IMR-90 (cell line): ENCODE results near the gene FOXO4. TPM values are rescaled to one million over a fixed set of nuclear protein-coding genes. Genes with fewer than 3 reads are reported as not detected.

Experiments used
- ATAC-seq: fragments of 200-7000 bp; cut with Tn5 transposase; 2 replicates; pipeline ENCODE4 v1.9.1; 2020; ENCODE audit warnings: low read depth, mild to moderate bottlenecking, moderate library complexity
- BruUV-seq: library from RNA; stranded (reverse); fragments of 400-500 nt; replicated peaks from 2 replicates; lab custom pipeline; 2021; lab: Mats Ljungman, UMichigan
- CTCF ChIA-PET: fragments of 300-600 bp; formaldehyde crosslinking; extraction: SDS; loops from one replicate; lab custom pipeline; 2021; ENCODE audit warnings: antibody characterized with exemption; lab: Yijun Ruan, JAX
- POLR2A ChIA-PET: fragments of 300-600 bp; sonication (Branson Sonifier 250); formaldehyde crosslinking; loops from one replicate; lab custom pipeline; 2022; ENCODE audit warnings: antibody characterized with exemption; ENCODE audit not compliant: unreplicated experiment; lab: Charles Lee
- DNase-seq: peaks from one replicate; pipeline ENCODE4 v3.0.0; 2013
- H2AFZ ChIP-seq: replicated peaks from 2 replicates; pipeline ENCODE3; 2013; ENCODE audit warnings: low read length, mild to moderate bottlenecking; ENCODE audit not compliant: poor library complexity
- H2AK5ac ChIP-seq: 2 replicates; pipeline ENCODE4 v1.6.1; 2013; ENCODE audit warnings: low read depth, low read length, inconsistent platforms
- H2AK9ac ChIP-seq: replicated peaks from 2 replicates; pipeline ENCODE3; 2013; ENCODE audit warnings: mild to moderate bottlenecking, low read depth, low read length, moderate library complexity; ENCODE audit not compliant: poor library complexity
- H2BK120ac ChIP-seq: 2 replicates; pipeline ENCODE4 v1.6.1; 2013; ENCODE audit warnings: low read depth, low read length, inconsistent platforms
- H2BK15ac ChIP-seq: 3 replicates; pipeline ENCODE4 v1.6.1; 2013; ENCODE audit warnings: low read depth, low read length, inconsistent platforms
- H2BK20ac ChIP-seq: 2 replicates; pipeline ENCODE4 v1.6.1; 2013; ENCODE audit warnings: low read depth, mild to moderate bottlenecking, inconsistent platforms, low read length, moderate library complexity
- H2BK5ac ChIP-seq: 2 replicates; pipeline ENCODE4 v1.6.1; 2013; ENCODE audit warnings: mild to moderate bottlenecking, low read depth, low read length, inconsistent platforms; ENCODE audit not compliant: poor library complexity, severe bottlenecking
- H3K14ac ChIP-seq: replicated peaks from 2 replicates; pipeline ENCODE4 v1.6.1; 2013; ENCODE audit warnings: low read depth, low read length, inconsistent platforms
- H3K18ac ChIP-seq: 2 replicates; pipeline ENCODE4 v1.6.1; 2013; ENCODE audit warnings: low read depth, low read length, control low read depth
- H3K23ac ChIP-seq: 2 replicates; pipeline ENCODE4 v1.6.1; 2013; ENCODE audit warnings: low read depth, low read length, inconsistent platforms
- H3K27ac ChIP-seq: 2 replicates; pipeline ENCODE4 v1.5.1; 2013; ENCODE audit warnings: mild to moderate bottlenecking, control low read depth, low read length; ENCODE audit not compliant: insufficient read depth
- H3K27me3 ChIP-seq: 2 replicates; pipeline ENCODE4 v1.6.1; 2013; ENCODE audit warnings: low read length; ENCODE audit not compliant: control insufficient read depth, insufficient read depth
- H3K36me3 ChIP-seq: 2 replicates; pipeline ENCODE4 v1.6.1; 2013; ENCODE audit warnings: low read length, mixed read lengths; ENCODE audit not compliant: control insufficient read depth, insufficient read depth
- H3K4ac ChIP-seq: 2 replicates; pipeline ENCODE4 v1.6.1; 2013; ENCODE audit warnings: low read depth, low read length, inconsistent platforms
- H3K4me1 ChIP-seq: 2 replicates; pipeline ENCODE4 v1.6.1; 2013; ENCODE audit warnings: low read length, mixed read lengths; ENCODE audit not compliant: control insufficient read depth, insufficient read depth
- H3K4me2 ChIP-seq: 2 replicates; pipeline ENCODE4 v1.6.1; 2013; ENCODE audit warnings: low read depth, mild to moderate bottlenecking, control low read depth, low read length, moderate library complexity
- H3K4me3 ChIP-seq: 2 replicates; pipeline ENCODE4 v1.5.1; 2013; ENCODE audit warnings: low read depth, mild to moderate bottlenecking, control low read depth, low read length, moderate library complexity; ENCODE audit not compliant: insufficient read depth
- H3K56ac ChIP-seq: 2 replicates; pipeline ENCODE4 v1.6.1; 2013; ENCODE audit warnings: low read length, inconsistent platforms; ENCODE audit not compliant: insufficient read depth; ENCODE audit errors: extremely low read depth
- H3K79me1 ChIP-seq, 2 experiments: 2 replicates each; pipeline ENCODE4 v1.6.1; 2013; ENCODE audit warnings: low read length in 2 of 2, inconsistent platforms in 1 of 2, low read depth in 1 of 2
- H3K9ac ChIP-seq: 2 replicates; pipeline ENCODE4 v1.6.1; 2013; ENCODE audit warnings: low read depth, low read length, control low read depth
- H3K9me1 ChIP-seq: 2 replicates; pipeline ENCODE4 v1.6.1; 2013; ENCODE audit warnings: low read length, inconsistent platforms; ENCODE audit not compliant: insufficient read depth
- H3K9me3 ChIP-seq: 2 replicates; pipeline ENCODE4 v1.6.1; 2013; ENCODE audit warnings: low read length; ENCODE audit not compliant: control insufficient read depth, insufficient read depth
- H4K20me1 ChIP-seq: 2 replicates; pipeline ENCODE4 v1.6.1; 2013; ENCODE audit warnings: low read length, inconsistent platforms; ENCODE audit not compliant: insufficient read depth
- H4K5ac ChIP-seq: 2 replicates; pipeline ENCODE4 v1.6.1; 2013; ENCODE audit warnings: mild to moderate bottlenecking, low read depth, low read length, control low read depth
- H4K8ac ChIP-seq, 2 experiments: 2 replicates each; pipeline ENCODE4 v1.6.1; 2013; ENCODE audit warnings: low read depth in 2 of 2, low read length in 2 of 2, control low read depth in 1 of 2, inconsistent platforms in 1 of 2
- H4K91ac ChIP-seq: 2 replicates; pipeline ENCODE4 v1.6.1; 2013; ENCODE audit warnings: low read depth, low read length, inconsistent platforms; ENCODE audit not compliant: insufficient read depth
- BHLHE40 ChIP-seq: fragments of 150-350 bp; IDR thresholded peaks from 2 replicates; pipeline ENCODE4 v1.6.1; 2016; ENCODE audit warnings: mild to moderate bottlenecking, low read depth, low read length
- CEBPB ChIP-seq: IDR thresholded peaks from 2 replicates; pipeline ENCODE4 v1.6.1; 2012; ENCODE audit warnings: low read depth, low read length, improper control_type of control experiment
- CHD1 ChIP-seq: IDR thresholded peaks from 2 replicates; pipeline ENCODE4 v1.6.1; 2012; ENCODE audit warnings: low read depth, low read length, improper control_type of control experiment
- FOS ChIP-seq: fragments of 150-350 bp; IDR thresholded peaks from 2 replicates; pipeline ENCODE4 v1.6.1; 2016; ENCODE audit warnings: low read depth, low read length
- MAFK ChIP-seq: IDR thresholded peaks from 2 replicates; pipeline ENCODE4 v1.6.1; 2012; ENCODE audit warnings: low read depth, low read length, improper control_type of control experiment
- MAZ ChIP-seq: IDR thresholded peaks from 2 replicates; pipeline ENCODE4 v1.6.1; 2012; ENCODE audit warnings: low read depth, mild to moderate bottlenecking, low read length, improper control_type of control experiment, moderate library complexity, borderline replicate concordance
- MXI1 ChIP-seq: IDR thresholded peaks from 2 replicates; pipeline ENCODE4 v1.6.1; 2012; ENCODE audit warnings: low read depth, mild to moderate bottlenecking, low read length, moderate library complexity, borderline replicate concordance
- RAD21 ChIP-seq: IDR thresholded peaks from 2 replicates; pipeline ENCODE4 v1.6.1; 2012; ENCODE audit warnings: low read length, improper control_type of control experiment
- RCOR1 ChIP-seq: IDR thresholded peaks from 2 replicates; pipeline ENCODE4 v1.6.1; 2012; ENCODE audit warnings: mild to moderate bottlenecking, low read length, improper control_type of control experiment; ENCODE audit not compliant: insufficient replicate concordance
- RFX5 ChIP-seq: IDR thresholded peaks from 2 replicates; pipeline ENCODE4 v1.8.0; 2012; ENCODE audit warnings: low read depth, mild to moderate bottlenecking, low read length, moderate library complexity
- SMC3 ChIP-seq: fragments of 150-350 bp; IDR thresholded peaks from 2 replicates; pipeline ENCODE4 v1.6.1; 2016; ENCODE audit warnings: low read depth, mild to moderate bottlenecking, antibody characterized with exemption, low read length, moderate library complexity
- WGBS, 2 experiments: methylation state at CpG; one replicate each; pipeline versions ENCODE4 v1.1.5 to v1.1.7; 2013; ENCODE audit warnings: missing lambda C conversion rate in 2 of 2; ENCODE audit not compliant: insufficient read length in 1 of 2; ENCODE audit errors: extremely low coverage in 2 of 2; 5-methylcytosine and 5-hydroxymethylcytosine counted together
- dilution Hi-C: fragments of 300-500 bp; cut with HindIII; formaldehyde crosslinking; loops from one replicate; pipeline ENCODE4 v1.14.3; 2018; ENCODE audit warnings: low sequenced_read_pairs; ENCODE audit not compliant: unreplicated experiment
- in situ Hi-C: fragments of 300-500 bp; cut with MboI; formaldehyde crosslinking; loops from 3 replicates; pipeline ENCODE4 v1.14.3; 2019; ENCODE audit warnings: low sequenced_read_pairs, inconsistent platforms, mixed read lengths
- intact Hi-C: fragments of 100-400 bp; cut with micrococcal nuclease; formaldehyde crosslinking; loops from 2 replicates; pipeline ENCODE4 v1.10.0; 2022
- polyA plus RNA-seq, 3 experiments: library from polyadenylated mRNA; depleted of rRNA; stranded (reverse); fragments of >200 nt; gene quantifications; 2 replicates each; pipeline ENCODE4 v1.2.3, GENCODE V29; 2012; ENCODE audit warnings: low replicate concordance in 1 of 3
- total RNA-seq: library from RNA; depleted of rRNA; stranded (reverse); fragments of >200 nt; gene quantifications from 2 replicates; pipeline ENCODE4 v1.2.3, GENCODE V29; 2012
- TF ChIP-seq, protein P1 (sequence below): fragments of 150-350 bp; IDR thresholded peaks from 2 replicates; pipeline ENCODE4 v1.6.1; 2016; ENCODE audit warnings: low read depth, mild to moderate bottlenecking, low read length, moderate library complexity, borderline replicate concordance
- TF ChIP-seq, protein P2 (sequence below): conservative IDR thresholded peaks from 2 replicates; pipeline ENCODE4 v1.5.1; 2012; ENCODE audit warnings: mild to moderate bottlenecking, low read depth, low read length, improper control_type of control experiment
- TF ChIP-seq, protein P3 (sequence below): fragments of 150-350 bp; IDR thresholded peaks from 2 replicates; pipeline ENCODE4 v1.6.1; 2017; ENCODE audit warnings: mild to moderate bottlenecking, antibody characterized with exemption, low read length, low read depth

The FOXO4 gene
- total and polyA plus RNA-seq, 2 of the 4 experiments (the other 2 are of a cell fraction), result 2.0 to 2.6 TPM

DNA sequence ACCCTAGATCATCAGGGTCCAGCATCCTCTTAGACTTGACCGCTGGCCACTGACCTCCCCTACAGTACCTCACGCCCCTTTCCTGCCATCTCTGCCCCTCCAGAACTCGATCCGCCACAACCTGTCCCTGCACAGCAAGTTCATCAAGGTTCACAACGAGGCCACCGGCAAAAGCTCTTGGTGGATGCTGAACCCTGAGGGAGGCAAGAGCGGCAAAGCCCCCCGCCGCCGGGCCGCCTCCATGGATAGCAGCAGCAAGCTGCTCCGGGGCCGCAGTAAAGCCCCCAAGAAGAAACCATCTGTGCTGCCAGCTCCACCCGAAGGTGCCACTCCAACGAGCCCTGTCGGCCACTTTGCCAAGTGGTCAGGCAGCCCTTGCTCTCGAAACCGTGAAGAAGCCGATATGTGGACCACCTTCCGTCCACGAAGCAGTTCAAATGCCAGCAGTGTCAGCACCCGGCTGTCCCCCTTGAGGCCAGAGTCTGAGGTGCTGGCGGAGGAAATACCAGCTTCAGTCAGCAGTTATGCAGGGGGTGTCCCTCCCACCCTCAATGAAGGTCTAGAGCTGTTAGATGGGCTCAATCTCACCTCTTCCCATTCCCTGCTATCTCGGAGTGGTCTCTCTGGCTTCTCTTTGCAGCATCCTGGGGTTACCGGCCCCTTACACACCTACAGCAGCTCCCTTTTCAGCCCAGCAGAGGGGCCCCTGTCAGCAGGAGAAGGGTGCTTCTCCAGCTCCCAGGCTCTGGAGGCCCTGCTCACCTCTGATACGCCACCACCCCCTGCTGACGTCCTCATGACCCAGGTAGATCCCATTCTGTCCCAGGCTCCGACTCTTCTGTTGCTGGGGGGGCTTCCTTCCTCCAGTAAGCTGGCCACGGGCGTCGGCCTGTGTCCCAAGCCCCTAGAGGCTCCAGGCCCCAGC, 5.2 kb downstream of the FOXO4 start:
- Histone ChIP-seq H4K5ac (no peak overlapping the region), H3K27ac (no peak overlapping the region), H3K9me3 (no peaks in the 10 kb centered on the region), H3K56ac (no peak overlapping the region), H3K79me1 (no peaks in the 10 kb centered on the region), H3K27me3 (peaks cover 21% of the 10 kb centered on the region), H3K36me3 (no peaks in the 10 kb centered on the region), H4K8ac (no peak overlapping the region), H3K23ac (no peak overlapping the region), H3K14ac (no peak overlapping the region), H3K18ac (no peak overlapping the region), H2BK120ac (no peak overlapping the region), H2BK20ac (no peak overlapping the region), H3K4me3 (no peak overlapping the region), H3K9ac (no peak overlapping the region), H2BK15ac (no peak overlapping the region), H2AFZ (no peak overlapping the region), H3K9me1 (no peaks in the 10 kb centered on the region), H3K4ac (no peak overlapping the region), H4K20me1 (no peaks in the 10 kb centered on the region), H3K4me1 (no peaks in the 10 kb centered on the region), H2BK5ac (no peak overlapping the region), H3K4me2 (no peak overlapping the region), H4K91ac (no peak overlapping the region), H2AK5ac (no peak overlapping the region), H2AK9ac (no peak overlapping the region)
- intact Hi-C loops, result no loop called here
- ChIA-PET CTCF (no interaction called here), POLR2A (interaction anchor here (0.6 kb wide), 1 partner anchor 15 kb away, joined by 3 read pairs; no protein-coding TSS in a partner anchor)
- TF ChIP-seq FOS (no peak), MXI1 (no peak), RAD21 (no peak), RFX5 (no peak), MAZ (no peak), CHD1 (no peak), CEBPB (no peak), SMC3 (no peak), BHLHE40 (no peak), MAFK (no peak), RCOR1 (no peak)
- TF ChIP-seq, protein P1, sequence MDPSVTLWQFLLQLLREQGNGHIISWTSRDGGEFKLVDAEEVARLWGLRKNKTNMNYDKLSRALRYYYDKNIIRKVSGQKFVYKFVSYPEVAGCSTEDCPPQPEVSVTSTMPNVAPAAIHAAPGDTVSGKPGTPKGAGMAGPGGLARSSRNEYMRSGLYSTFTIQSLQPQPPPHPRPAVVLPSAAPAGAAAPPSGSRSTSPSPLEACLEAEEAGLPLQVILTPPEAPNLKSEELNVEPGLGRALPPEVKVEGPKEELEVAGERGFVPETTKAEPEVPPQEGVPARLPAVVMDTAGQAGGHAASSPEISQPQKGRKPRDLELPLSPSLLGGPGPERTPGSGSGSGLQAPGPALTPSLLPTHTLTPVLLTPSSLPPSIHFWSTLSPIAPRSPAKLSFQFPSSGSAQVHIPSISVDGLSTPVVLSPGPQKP, result no peak
- TF ChIP-seq, protein P2, sequence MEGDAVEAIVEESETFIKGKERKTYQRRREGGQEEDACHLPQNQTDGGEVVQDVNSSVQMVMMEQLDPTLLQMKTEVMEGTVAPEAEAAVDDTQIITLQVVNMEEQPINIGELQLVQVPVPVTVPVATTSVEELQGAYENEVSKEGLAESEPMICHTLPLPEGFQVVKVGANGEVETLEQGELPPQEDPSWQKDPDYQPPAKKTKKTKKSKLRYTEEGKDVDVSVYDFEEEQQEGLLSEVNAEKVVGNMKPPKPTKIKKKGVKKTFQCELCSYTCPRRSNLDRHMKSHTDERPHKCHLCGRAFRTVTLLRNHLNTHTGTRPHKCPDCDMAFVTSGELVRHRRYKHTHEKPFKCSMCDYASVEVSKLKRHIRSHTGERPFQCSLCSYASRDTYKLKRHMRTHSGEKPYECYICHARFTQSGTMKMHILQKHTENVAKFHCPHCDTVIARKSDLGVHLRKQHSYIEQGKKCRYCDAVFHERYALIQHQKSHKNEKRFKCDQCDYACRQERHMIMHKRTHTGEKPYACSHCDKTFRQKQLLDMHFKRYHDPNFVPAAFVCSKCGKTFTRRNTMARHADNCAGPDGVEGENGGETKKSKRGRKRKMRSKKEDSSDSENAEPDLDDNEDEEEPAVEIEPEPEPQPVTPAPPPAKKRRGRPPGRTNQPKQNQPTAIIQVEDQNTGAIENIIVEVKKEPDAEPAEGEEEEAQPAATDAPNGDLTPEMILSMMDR, result no peak
- TF ChIP-seq, protein P3, sequence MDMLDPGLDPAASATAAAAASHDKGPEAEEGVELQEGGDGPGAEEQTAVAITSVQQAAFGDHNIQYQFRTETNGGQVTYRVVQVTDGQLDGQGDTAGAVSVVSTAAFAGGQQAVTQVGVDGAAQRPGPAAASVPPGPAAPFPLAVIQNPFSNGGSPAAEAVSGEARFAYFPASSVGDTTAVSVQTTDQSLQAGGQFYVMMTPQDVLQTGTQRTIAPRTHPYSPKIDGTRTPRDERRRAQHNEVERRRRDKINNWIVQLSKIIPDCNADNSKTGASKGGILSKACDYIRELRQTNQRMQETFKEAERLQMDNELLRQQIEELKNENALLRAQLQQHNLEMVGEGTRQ, result no peak
- dilution Hi-C loops, result no loop called here
- no peak for DNase-seq
- WGBS, 2 experiments, result 48% methylated on average over 8 of the region's 31 CpGs; no CpG with 5 or more reads in 1 of the 2 experiments
- in situ Hi-C loops, result no loop called here
- BruUV-seq, result no TSS peak
- no peak for ATAC-seq
